GM23338 (cell line): Measurements from ENCODE around the gene KCMF1.

Experiments
- CREB1 ChIP-seq: fragments of 250-450 bp; sonication (Bioruptor Pico); IDR thresholded peaks from 2 replicates; pipeline ENCODE4 v1.5.0; 2020; ENCODE audit warnings: low read depth, mild to moderate bottlenecking, moderate library complexity
- EZH2 ChIP-seq: fragments of 200-600 bp; sonication (generic); IDR thresholded peaks from one replicate; pipeline ENCODE4 v1.8.0; 2017; ENCODE audit warnings: antibody characterized with exemption, mild to moderate bottlenecking, low read depth; ENCODE audit not compliant: unreplicated experiment
- EZH2phosphoT487 ChIP-seq: fragments of 200-600 bp; sonication (generic); IDR thresholded peaks from one replicate; pipeline ENCODE4 v1.8.1; 2018; ENCODE audit warnings: antibody characterized with exemption; ENCODE audit not compliant: unreplicated experiment
- JUNB ChIP-seq: IDR thresholded peaks from one replicate; pipeline ENCODE4 v1.6.1; 2016; ENCODE audit warnings: antibody characterized with exemption; ENCODE audit not compliant: unreplicated experiment
- NANOG ChIP-seq: IDR thresholded peaks from 2 replicates; pipeline ENCODE4 v1.6.1; 2016; ENCODE audit warnings: antibody characterized with exemption, borderline replicate concordance
- POLR2AphosphoS5 ChIP-seq: IDR thresholded peaks from 2 replicates; pipeline ENCODE4 v1.6.1; 2016; ENCODE audit warnings: antibody characterized with exemption, low read depth
- TF ChIP-seq, protein P1 (sequence below), 2 experiments: fragments of 200-600 bp in 1 of 2; sonication (generic) in 1 of 2; conservative IDR thresholded peaks; 2 replicates each; pipeline versions ENCODE4 v1.5.1 to v1.6.1; 2016 to 2017; ENCODE audit warnings: antibody characterized with exemption in 2 of 2, low read depth in 2 of 2, mild to moderate bottlenecking in 2 of 2, moderate library complexity in 1 of 2
- TF ChIP-seq, protein P2 (sequence below): IDR thresholded peaks from one replicate; pipeline ENCODE4 v1.6.1; 2018; ENCODE audit warnings: antibody characterized with exemption; ENCODE audit not compliant: unreplicated experiment

DNA sequence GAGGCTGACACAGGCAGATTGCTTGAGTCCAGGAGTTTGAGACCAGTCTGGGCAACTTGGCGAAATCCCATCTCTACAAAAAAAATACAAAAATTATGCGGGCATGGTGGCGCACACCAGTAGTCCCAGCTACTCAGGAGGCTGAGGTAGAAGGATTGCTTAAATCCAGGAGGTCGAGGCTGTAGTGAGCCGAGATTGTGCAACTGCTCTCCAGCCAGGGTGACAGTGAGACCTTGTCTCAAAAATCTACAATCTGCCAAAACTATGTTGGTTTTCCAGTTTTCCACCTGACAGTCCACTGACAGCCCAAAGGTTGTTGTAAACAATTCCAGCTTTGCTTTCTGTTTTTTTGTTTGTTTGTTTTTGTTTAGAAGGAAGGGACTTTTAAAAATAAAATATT lies 51.3 kb downstream of the KCMF1 start:
- TF ChIP-seq, protein P1, sequence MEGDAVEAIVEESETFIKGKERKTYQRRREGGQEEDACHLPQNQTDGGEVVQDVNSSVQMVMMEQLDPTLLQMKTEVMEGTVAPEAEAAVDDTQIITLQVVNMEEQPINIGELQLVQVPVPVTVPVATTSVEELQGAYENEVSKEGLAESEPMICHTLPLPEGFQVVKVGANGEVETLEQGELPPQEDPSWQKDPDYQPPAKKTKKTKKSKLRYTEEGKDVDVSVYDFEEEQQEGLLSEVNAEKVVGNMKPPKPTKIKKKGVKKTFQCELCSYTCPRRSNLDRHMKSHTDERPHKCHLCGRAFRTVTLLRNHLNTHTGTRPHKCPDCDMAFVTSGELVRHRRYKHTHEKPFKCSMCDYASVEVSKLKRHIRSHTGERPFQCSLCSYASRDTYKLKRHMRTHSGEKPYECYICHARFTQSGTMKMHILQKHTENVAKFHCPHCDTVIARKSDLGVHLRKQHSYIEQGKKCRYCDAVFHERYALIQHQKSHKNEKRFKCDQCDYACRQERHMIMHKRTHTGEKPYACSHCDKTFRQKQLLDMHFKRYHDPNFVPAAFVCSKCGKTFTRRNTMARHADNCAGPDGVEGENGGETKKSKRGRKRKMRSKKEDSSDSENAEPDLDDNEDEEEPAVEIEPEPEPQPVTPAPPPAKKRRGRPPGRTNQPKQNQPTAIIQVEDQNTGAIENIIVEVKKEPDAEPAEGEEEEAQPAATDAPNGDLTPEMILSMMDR (conservative IDR thresholded peaks at IDR 0.05; ENCODE audit: low read depth in 2 of 2) = no peak
- TF ChIP-seq JUNB (no peak), EZH2phosphoT487 (no peak), EZH2 (no peak), POLR2AphosphoS5 (no peak), CREB1 (CRISPR knock-in tag) (no peak), NANOG (no peak)
- TF ChIP-seq, protein P2, sequence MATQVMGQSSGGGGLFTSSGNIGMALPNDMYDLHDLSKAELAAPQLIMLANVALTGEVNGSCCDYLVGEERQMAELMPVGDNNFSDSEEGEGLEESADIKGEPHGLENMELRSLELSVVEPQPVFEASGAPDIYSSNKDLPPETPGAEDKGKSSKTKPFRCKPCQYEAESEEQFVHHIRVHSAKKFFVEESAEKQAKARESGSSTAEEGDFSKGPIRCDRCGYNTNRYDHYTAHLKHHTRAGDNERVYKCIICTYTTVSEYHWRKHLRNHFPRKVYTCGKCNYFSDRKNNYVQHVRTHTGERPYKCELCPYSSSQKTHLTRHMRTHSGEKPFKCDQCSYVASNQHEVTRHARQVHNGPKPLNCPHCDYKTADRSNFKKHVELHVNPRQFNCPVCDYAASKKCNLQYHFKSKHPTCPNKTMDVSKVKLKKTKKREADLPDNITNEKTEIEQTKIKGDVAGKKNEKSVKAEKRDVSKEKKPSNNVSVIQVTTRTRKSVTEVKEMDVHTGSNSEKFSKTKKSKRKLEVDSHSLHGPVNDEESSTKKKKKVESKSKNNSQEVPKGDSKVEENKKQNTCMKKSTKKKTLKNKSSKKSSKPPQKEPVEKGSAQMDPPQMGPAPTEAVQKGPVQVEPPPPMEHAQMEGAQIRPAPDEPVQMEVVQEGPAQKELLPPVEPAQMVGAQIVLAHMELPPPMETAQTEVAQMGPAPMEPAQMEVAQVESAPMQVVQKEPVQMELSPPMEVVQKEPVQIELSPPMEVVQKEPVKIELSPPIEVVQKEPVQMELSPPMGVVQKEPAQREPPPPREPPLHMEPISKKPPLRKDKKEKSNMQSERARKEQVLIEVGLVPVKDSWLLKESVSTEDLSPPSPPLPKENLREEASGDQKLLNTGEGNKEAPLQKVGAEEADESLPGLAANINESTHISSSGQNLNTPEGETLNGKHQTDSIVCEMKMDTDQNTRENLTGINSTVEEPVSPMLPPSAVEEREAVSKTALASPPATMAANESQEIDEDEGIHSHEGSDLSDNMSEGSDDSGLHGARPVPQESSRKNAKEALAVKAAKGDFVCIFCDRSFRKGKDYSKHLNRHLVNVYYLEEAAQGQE = no peak
